HG02938 (cell line): ENCODE data around the gene VN1R5.
"Not testable (repeated sequence)": the region's sequence is repeated elsewhere in the genome, so short reads cannot be mapped to it uniquely, and the experiment has no call there.

Source experiments
- ATAC-seq: cut with Tn5 transposase; IDR thresholded peaks from one replicate; pipeline ENCODE4 v1.9.1; 2021; ENCODE audit warnings: mild to moderate bottlenecking, moderate library complexity; ENCODE audit not compliant: unreplicated experiment

Gene VN1R5

DNA sequence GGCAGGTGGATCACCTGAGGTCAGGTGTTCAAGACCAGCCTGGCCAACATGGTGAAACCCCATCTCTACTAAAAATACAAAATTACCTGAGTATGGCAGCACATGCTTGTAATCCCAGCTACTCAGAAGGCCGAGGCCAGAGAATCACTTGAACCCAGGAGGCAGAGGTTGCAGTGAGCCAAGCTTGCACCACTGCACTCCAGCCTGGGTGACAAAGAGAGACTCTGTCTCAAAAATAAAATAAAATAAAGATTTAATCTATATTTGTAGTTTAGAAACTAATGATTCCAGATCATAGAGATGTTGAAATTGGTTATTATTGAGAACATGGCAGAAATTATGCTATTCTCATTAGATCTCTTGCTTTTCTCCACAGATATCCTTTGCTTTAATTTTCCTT, at the start of gene VN1R5:
VN1R5 (plus strand) TSS at position 301 of the 400 bp plus-strand sequence.
- not testable (repeated sequence) for ATAC-seq

DNA sequence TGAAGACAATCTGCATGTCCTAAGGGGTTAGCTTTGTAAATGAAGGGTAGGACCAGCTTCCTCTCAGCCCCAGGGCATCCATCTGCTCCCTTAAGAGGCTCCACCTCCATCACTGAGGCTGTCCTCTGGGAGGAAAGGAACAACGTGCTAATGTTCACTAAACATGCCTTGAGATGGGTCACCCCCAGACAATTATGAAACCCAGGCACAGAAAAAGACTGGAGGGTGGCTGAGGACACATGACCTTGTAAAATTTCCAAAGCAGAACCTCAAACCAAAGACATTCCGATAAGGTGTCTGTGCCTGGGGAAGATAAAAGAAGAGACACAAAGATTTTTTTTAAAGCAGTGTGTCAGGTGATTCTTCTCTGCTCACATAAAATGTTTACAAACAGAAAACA, 46.5 kb upstream of the VN1R5 start:
- ATAC-seq = no peak

DNA sequence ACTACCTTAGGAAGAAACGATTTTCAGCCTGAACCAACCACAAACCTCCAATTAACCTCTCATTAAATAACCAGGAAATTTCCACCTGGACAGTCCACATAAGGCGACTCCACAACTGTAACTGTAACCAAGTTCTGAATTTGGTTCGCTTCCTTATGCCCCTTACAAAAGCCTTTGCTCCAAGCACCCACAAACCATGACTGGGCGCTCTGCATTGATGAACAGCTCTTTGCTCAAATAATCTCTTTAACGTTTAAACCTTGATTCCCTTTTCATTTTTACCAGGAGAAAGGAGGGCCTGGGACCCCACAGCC, 45.9 kb upstream of the VN1R5 start:
- ATAC-seq = peak; percentile 1

DNA sequence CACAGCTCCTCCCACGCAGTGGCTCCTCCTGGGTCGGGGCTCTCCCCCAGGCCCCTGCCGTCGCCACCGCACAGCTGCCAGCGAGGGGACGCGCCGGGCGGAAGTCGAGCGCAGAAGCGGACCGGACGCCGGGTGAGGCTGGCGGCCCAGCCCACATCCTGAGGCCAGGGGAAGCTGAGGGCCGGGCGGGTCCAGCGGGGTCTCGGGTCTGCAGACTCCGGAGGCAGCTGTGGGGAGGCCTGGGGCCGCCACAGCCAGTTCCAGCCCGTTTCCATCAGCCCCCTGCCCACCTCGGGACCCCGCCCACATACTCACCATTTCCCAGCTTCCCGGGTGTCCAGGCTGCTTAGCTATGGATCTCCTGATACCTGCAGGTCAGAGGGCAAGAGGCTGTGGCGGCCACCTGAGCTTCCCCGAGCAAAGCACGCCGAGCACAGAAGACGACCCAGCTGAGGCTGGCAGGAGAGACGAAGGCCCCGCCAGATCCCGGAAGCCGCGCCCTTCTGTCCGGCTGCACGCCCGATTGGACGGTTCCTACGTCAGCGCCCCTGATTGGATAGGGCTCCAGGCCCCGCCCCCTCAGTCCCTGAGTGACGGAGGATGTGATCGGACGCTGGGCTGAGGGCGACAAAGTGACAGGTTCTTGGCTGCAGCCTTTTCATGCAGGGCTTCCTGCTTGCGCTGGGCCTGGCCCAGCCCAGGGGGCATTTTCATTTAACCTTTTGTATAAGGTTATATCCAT, 45.3 kb upstream of the VN1R5 start:
- ATAC-seq = peak; percentile 88

DNA sequence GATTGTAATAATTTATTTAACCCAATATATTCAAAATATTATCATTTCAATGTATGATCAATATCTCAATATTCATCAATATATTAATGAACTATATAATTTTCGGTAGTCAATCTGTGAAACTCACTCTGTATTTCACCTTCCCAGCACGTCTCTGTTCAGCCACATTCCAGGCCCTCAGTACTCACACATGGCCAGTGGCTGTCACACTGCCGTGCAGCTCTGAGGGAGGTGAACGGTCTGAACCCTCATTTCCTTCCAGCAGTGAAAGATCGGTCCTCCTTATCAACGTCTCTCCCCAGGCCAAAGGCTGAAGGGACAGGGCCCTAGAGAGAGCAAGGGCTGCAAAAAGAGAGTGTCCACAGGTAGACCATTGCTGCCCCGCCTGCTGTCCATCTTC, 44.5 kb upstream of the VN1R5 start:
- ATAC-seq = no peak

DNA sequence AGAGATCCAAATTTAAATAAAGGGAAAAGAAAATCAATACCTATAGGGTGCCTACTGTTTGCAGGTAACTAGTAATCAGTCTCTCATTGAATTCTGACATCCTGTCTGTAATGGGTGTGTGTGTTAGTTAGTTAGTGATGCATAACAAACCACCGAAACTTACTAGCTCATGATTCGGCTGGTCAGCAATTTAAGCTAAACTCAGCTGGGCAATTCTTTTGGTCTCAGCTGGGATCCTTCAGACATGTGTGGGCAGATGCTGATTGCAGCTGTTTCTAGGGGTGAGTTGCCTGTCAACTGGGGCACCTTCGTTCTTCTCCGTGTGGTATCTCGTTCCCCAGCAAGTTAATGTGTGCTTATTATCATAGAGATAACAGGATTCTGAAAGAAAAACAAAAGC, 43.9 kb upstream of the VN1R5 start:
- peak; percentile 59 for ATAC-seq

DNA sequence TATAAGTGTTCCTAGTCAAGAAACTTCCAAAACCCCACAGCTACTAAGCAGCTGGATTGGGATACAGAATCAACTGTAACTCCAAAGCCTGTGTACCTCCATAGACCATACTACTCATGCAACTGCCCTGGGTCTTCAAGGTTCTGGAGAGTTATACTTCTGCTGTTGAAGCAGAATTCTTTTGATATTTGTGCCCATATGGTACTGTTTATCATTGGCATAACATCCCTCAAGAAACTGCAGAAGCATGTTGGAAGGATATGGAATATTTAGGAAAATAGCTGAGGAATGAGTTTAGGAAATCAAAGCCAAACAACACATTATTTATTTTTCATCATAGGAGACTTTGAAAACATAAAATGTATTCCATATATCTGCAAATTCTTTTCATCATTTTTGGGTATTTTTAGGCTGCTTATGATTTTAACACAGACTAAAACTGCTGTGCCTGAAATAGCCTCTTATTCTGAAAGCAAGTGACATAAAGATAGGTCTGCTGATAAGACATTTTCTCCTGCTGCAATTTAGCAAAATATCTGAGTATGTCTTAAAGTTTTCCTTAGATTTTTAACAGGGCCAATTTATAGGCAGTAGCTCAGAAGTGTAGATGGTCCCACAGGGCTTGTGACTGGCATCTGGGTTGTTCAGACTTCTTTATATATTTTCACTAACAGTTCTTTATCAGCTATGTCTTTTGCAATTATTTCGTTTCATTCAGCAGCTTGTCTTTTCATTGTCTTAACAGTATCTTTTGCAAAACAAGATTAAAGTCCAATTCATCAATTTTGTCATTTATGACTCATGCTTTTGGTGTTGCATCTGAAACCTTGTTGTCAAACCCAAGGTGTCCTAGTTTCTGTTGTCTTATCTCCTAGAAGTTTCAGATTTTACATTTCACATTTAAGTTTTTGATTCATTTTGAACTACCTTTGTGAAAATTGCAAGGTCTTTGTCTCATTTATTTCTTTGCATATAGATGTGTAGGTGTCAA, 43.0 kb upstream of the VN1R5 start:
- ATAC-seq = no peak

DNA sequence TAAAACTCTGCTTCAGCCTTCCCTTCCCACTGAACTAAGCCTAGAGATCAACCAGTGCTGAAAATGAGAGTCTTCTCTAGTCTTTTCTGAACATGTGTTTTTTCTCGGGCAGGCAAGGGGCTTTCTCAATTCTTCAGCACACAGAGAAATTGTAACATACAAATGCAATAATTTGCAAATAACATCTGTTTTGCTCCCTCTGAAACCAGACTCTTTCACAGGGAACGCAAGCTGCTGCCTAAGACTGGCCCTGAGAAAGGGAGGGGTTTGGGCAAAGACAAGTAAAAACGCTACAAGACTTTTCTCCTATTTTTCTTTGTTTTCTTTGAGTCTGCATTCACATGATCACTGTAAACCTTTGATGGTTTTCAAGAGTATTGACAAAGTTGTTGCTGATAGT, 39.6 kb upstream of the VN1R5 start:
- no peak for ATAC-seq

DNA sequence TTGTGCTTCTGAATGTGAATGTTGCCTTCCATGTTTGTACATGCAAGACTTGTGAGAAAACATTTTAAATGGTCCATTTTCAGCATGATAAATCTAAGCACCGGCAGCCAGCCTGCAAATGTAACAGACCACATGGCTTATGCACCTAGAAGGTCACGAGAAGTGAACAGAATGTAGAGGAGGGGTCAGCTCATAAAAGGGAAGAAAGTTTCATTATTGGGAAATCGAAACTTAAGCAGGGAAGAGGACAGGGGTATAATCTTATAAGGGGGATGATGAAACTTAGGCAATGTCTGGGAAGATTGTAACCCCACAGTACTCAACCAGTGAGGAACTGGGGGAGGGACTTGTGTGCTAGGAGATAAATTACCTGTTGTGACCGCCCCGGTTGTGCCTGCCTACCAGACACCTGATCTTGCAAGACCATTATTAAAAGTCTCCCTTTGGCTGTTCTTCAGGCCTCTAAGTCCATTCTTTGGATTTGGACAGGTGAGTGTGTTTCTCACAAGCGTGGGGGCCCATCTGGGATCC, 37.7 kb upstream of the VN1R5 start:
- no peak for ATAC-seq

DNA sequence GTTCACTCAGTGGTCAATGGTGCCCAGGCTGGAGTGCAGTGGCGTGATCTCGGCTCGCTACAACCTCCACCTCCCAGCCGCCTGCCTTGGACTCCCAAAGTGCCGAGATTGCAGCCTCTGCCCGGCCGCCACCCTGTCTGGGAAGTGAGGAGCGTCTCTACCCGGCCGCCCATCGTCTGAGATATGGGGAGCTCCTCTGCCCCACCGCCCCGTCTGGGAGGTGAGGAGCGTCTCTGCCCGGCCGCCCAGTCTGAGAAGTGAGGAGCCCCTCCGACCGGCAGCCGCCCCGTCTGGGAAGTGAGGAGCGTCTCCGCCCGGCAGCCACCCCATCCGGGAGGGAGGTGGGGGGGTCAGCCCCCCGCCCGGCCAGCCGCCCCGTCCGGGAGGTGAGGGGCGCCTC, 35.6 kb upstream of the VN1R5 start:
- not testable (repeated sequence) for ATAC-seq

DNA sequence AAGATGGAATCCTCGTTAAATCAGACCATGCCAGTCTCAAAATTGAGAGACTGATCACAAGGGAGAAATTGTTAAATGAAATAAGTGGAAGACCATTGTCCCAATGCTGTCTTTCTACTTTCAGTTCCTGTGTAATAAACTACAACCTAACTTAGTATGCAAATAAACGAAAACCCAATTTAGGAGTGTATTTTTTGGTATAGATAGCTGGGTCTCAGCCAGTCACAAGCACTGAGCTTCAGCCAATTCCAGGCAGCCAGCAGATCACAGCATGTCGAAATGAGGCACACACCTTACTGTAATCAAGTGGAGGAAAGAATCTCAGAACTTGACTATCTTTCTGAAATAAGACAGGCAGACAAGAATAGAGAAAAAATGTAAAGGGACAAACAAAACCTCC, 33.0 kb upstream of the VN1R5 start:
- no peak for ATAC-seq

DNA sequence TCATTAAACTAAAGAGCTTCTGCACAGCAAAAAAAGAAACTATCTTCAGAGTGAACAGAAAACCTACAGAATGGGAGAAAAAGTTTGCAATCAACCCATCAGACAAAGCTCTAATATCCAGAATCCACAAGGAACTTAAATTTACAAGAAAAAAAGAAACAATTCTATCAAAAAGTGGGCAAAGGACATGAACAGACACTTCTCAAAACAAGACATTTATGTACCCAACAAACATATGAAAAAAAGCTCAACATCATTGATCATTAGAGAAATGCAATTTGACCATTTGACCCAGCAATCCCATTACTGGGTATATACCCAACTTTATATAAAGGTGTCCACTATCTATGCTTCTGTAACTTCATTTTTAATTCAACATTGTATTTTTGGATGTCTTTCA, 31.1 kb upstream of the VN1R5 start:
- no peak for ATAC-seq

DNA sequence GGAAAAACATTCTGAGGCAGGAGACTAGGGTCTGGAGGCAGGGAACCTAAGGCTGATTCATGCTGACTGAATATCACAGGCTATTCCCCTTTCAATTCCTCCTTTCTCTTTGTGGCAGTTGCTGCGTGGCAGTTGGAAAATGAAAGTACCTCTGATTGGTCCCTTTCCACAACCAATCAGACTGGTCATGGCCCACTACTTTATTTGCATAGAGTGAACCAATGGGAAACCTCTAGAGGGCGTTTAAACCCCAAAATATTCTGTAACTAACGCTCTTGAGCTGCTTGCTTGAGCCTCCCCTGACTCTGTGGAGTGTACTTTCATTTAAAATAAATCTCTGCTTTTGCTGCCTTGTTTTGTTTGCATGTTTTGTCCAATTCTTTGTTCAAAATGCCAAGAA, 27.7 kb upstream of the VN1R5 start:
- no peak for ATAC-seq

DNA sequence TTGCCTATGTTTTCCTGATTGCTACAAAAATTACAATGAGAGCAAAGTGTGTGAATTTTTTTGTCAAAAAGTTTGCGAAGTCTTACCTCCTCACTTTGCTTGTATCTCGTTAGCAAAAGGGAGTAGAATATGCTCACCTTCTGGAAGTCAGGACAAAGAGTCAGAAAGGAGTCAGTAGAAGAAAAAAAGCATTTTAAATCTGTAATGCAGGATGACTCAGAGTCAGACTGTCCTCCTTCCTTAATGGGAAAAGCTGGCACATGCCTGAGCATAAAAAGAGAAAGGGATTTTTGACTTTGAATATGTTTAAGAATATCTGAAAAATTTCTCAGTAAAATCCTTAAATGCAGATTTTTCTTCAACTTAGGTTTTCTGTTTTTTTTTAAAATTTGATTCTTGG, 14.2 kb upstream of the VN1R5 start:
- ATAC-seq = no peak

DNA sequence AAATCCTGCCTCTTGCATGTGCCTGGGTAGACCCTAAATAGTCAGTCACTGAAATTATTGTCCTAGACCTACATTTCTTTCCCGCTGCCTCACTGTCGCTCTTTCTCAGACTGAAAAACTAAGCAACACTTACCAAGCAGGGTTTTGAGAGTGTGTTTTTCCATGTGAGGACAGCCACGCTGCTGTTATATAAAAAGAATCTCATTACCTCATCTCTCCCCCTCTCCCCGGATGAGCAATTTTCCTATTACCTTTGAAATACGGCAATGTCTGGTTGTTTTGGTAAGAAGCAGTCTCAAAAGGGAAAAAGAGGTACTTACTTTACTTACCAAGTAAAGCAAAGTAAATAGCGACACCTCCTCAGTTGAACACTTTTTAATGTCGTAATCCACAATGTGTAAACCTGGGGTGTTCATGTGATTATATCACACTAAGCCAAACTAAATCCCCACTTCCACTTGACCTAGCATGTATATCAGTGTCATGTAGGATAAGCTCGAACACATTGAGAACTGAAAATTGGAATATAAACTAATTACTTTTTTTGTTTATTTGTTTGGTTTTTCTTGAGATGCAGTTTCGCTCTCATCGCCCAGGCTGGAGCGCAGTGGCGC, 12.2 kb upstream of the VN1R5 start:
- no peak for ATAC-seq

DNA sequence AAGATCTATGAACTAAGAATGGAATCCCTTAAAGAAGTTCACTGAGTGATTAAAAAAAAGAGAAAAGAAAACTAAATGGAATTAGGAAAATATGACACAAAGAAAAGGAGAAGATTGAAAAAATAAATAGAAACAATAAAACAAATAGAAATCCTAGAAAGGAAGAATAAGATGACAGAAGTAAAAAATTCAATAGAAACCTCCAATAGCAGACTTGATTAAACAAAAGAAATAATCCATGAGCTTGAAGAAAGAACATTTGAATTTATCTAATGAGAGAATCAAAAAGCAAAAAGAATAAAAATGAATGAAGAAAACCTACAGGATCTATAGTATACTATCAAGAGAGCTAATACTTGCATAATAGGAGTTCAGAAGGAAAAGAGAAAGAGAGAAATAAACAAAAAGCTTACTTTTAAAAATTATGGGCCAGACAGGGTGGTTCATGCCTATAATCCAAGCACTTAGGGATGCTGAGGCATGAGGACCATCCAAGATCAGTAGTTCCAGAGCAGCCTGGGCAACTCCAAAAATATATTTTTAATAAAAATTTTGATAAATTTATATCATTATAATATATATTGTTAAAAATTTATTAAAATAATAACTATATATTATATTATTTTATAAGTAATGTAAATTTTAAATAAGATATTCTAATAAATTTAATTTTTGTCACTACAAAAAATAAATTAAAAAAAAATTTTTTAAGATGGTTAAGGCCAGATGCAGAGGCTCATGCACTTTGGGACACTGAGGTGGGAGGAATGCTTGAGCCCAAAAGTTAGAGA, 9.4 kb upstream of the VN1R5 start:
- ATAC-seq = no peak

DNA sequence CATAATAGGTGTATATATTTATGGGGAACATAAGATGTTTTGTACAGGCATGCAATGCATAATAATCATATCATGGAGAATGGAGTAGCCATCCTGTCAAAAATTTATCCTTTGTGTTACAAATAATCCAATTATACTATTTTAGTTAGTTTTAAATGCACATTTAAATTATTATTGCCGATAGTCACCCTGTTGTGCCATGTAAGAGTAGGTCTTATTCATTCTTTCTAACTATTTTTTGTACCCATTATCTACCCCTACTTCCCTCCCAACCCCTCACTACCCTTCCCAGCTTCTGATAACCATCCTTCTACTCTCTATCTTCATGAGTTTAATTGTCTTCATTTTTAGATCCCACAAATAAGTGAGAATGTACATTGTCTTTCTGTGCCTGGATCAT, 8.3 kb upstream of the VN1R5 start:
- no peak for ATAC-seq

DNA sequence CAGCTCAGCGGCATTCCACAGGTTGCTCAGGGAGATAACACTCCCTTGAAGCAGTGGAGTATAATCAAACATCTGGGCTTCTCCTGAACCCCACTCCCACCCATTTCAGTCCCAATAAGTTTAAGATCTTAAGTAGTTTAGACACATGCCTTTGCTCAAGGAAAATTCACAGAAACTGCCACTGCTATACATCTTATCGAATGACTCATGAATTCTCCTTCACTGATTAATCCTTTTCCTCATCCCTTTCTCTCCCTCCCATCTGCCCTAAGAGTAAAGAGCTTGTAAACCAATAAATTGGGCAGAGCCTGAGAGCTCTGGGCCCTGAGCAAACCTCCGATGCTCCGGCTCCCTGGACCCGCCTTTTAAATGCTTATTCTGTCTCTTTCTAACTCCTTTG, 10.2 kb downstream of the VN1R5 start:
- no peak for ATAC-seq

DNA sequence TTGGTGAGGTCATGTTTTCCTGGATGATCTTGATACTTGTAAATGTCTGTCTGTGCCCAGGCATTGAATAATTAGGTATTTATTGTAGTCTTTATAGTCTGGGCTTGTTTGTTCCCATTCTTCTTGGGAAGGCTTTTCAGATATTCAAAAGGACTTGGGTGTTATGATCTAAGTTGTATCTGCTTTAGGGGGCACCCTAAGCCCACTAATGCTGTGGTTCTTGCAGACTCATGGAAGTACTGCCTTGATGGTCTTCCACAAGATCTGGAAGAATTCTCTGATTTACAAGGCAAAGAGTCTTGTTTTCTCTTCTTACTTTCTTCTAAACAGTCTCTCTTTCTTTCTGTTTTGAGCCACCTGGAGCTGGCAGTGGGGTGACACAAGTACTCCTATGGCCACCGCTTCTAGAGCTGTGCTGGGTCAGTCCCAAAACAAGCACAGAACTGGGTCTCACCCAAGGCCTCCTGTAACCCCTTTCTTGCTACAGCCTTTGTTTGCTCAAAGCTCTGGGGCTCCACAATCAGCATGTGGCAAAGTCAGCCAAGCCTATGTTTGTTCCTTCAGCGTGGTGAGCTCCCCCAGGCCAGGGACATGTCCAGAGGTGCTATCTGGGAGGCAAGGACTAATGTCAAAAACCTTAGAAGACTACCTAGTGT, 12.6 kb downstream of the VN1R5 start:
- ATAC-seq = no peak

DNA sequence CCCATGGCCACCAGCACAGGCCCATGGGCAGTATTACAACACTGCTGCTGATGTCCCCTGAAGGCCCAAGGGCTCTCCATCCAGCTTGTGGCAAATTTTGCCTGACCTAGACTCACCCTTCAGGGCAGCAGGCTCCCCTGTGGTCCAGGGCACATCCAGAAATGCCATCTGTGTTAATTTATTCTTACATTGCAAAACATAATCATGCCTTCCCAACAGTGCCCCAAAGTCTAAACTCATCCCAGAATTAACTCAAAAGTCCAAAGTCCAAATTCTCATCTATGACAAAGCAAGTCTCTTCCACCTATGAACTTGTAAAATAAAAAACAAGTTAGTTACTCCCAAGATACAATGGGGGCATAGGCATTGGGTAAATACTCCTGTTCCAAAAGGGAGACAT, 13.3 kb downstream of the VN1R5 start:
- no peak for ATAC-seq
